Fibroblast of skin of abdomen (primary cell): ENCODE data around the gene NELFB.
A peak's percentile ranks its signal among the peaks of the same experiment; 100 is the strongest.

Experiments used
- DNase-seq: peaks from one replicate; pipeline ENCODE4 v3.0.0-alpha.2; 2013

The NELFB gene

GRCh38 chr9:137303893-137304382, 48.8 kb downstream of the NELFB start:
- no peak for DNase-seq

- no peak for DNase-seq
Observed at GRCh38 chr9:137304383-137305059, 49.4 kb downstream of the NELFB start.

GRCh38 chr9:137305060-137305797, 50.1 kb downstream of the NELFB start:
- peak; percentile 27 for DNase-seq

GRCh38 chr9:137305798-137306065, 50.6 kb downstream of the NELFB start:
- no peak for DNase-seq

GRCh38 chr9:137306066-137306849, 51.1 kb downstream of the NELFB start:
- no peak for DNase-seq

- DNase-seq, result no peak
Observed at GRCh38 chr9:137306850-137307254, 51.7 kb downstream of the NELFB start.

GRCh38 chr9:137307255-137308056, 52.3 kb downstream of the NELFB start:
- DNase-seq, result no peak

- DNase-seq, result no peak
Observed at GRCh38 chr9:137308057-137308619, 53.0 kb downstream of the NELFB start.

- no peak for DNase-seq
Observed at GRCh38 chr9:137309368-137310188, 54.5 kb downstream of the NELFB start.

GRCh38 chr9:137310189-137311052, 55.3 kb downstream of the NELFB start:
- DNase-seq, result no peak

- DNase-seq, result no peak
Observed at GRCh38 chr9:137311171-137311985, 56.3 kb downstream of the NELFB start.

- DNase-seq, result no peak
Observed at GRCh38 chr9:137311986-137312851, 57.1 kb downstream of the NELFB start.

GRCh38 chr9:137312852-137313325, 57.8 kb downstream of the NELFB start:
- DNase-seq, result no peak

- DNase-seq, result no peak
Observed at GRCh38 chr9:137313326-137313936, 58.3 kb downstream of the NELFB start.

GRCh38 chr9:137313956-137314560, 58.9 kb downstream of the NELFB start:
- DNase-seq, result no peak

- DNase-seq, result no peak
Observed at GRCh38 chr9:137314561-137315560, 59.7 kb downstream of the NELFB start.
